SK-N-SH (cell line): ENCODE results near the gene ZNF555. TPM values are rescaled to one million over a fixed set of nuclear protein-coding genes. Genes with fewer than 3 reads are reported as not detected.
A peak's percentile ranks its signal among the peaks of the same experiment; 100 is the strongest.

Source experiments
- CTCF ChIA-PET: fragments of 300-600, 350-600 bp; formaldehyde crosslinking; extraction: SDS; loops from one replicate; lab custom pipeline; 2021; lab: Yijun Ruan, JAX
- POLR2A ChIA-PET: fragments of 350-600 bp; sonication (Branson Sonifier 250); formaldehyde crosslinking; extraction: SDS; loops from one replicate; lab custom pipeline; 2020; ENCODE audit warnings: antibody characterized with exemption, inconsistent platforms; lab: Yijun Ruan, JAX
- DNase-seq: peaks from one replicate; pipeline ENCODE4 v3.0.0; 2012
- H2AFZ ChIP-seq: fragments of 200-600 bp; sonication (generic); 2 replicates; pipeline ENCODE4 v1.8.1; 2016; ENCODE audit warnings: antibody characterized with exemption, mild to moderate bottlenecking, low read depth
- H3F3A ChIP-seq: fragments of 200-600 bp; sonication (generic); replicated peaks from 2 replicates; pipeline ENCODE3; 2016; ENCODE audit warnings: antibody characterized with exemption, mild to moderate bottlenecking; ENCODE audit not compliant: insufficient read depth
- H3K27ac ChIP-seq, 2 experiments: fragments of 200-500 bp in 1 of 2; fragments of 200-600 bp in 1 of 2; sonication (Bioruptor generic) in 1 of 2; sonication (generic), shearing (Covaris generic) in 1 of 2; 2 replicates each; pipeline versions ENCODE4 v1.5.1 to v1.6.1; 2014 to 2016; ENCODE audit warnings: low read depth in 2 of 2, inconsistent platforms in 1 of 2, low read length in 1 of 2, mild to moderate bottlenecking in 1 of 2, mixed read lengths in 1 of 2
- H3K27me3 ChIP-seq: fragments of 200-600 bp; sonication (generic), shearing (Covaris generic); 2 replicates; pipeline ENCODE4 v1.6.1; 2016; ENCODE audit warnings: mixed run types; ENCODE audit not compliant: insufficient read depth
- H3K36me3 ChIP-seq, 2 experiments: fragments of 200-500 bp in 1 of 2; fragments of 200-600 bp in 1 of 2; sonication (Bioruptor generic) in 1 of 2; sonication (generic) in 1 of 2; replicated peaks in 1 of 2; 2 replicates each; pipeline versions ENCODE3 to v1.5.1; 2014 to 2016; ENCODE audit warnings: low read length in 1 of 2, mild to moderate bottlenecking in 1 of 2; ENCODE audit not compliant: insufficient read depth in 2 of 2, control insufficient read depth in 1 of 2
- H3K4me1 ChIP-seq, 2 experiments: fragments of 200-500 bp in 1 of 2; fragments of 200-600 bp in 1 of 2; sonication (Bioruptor generic) in 1 of 2; sonication (generic), shearing (Covaris generic) in 1 of 2; 2 replicates each; pipeline versions ENCODE4 v1.5.1 to v1.6.1; 2014 to 2016; ENCODE audit warnings: low read depth in 1 of 2, low read length in 1 of 2, mixed run types in 1 of 2; ENCODE audit not compliant: insufficient read depth in 2 of 2, control insufficient read depth in 1 of 2
- H3K4me2 ChIP-seq: fragments of 200-600 bp; sonication (generic), shearing (Covaris generic); 2 replicates; pipeline ENCODE4 v1.6.1; 2017; ENCODE audit warnings: mixed run types
- H3K4me3 ChIP-seq, 2 experiments: fragments of 200-500 bp in 1 of 2; fragments of 200-600 bp in 1 of 2; sonication (Bioruptor generic) in 1 of 2; sonication (generic), shearing (Covaris generic) in 1 of 2; 2 replicates each; pipeline versions ENCODE4 v1.5.1 to v1.8.1; 2014 to 2016; ENCODE audit warnings: low read depth in 2 of 2, inconsistent platforms in 1 of 2, low read length in 1 of 2, mild to moderate bottlenecking in 1 of 2, mixed read lengths in 1 of 2, moderate library complexity in 1 of 2
- H3K79me2 ChIP-seq: fragments of 200-600 bp; sonication (generic); 2 replicates; pipeline ENCODE4 v1.8.1; 2017; ENCODE audit warnings: mild to moderate bottlenecking; ENCODE audit not compliant: insufficient read depth
- H3K9ac ChIP-seq: fragments of 200-600 bp; sonication (generic); 2 replicates; pipeline ENCODE4 v1.6.1; 2017; ENCODE audit warnings: mixed run types
- H3K9me2 ChIP-seq: fragments of 200-600 bp; sonication (generic); 2 replicates; pipeline ENCODE4 v1.6.1; 2017; ENCODE audit warnings: mixed run types
- H3K9me3 ChIP-seq: fragments of 200-600 bp; sonication (generic); 2 replicates; pipeline ENCODE4 v1.6.1; 2017; ENCODE audit warnings: mixed run types, mild to moderate bottlenecking, moderate library complexity
- H4K20me1 ChIP-seq: fragments of 200-600 bp; sonication (generic); 2 replicates; pipeline ENCODE4 v1.6.1; 2017; ENCODE audit warnings: mild to moderate bottlenecking, mixed run types; ENCODE audit not compliant: insufficient read depth
- CHD2 ChIP-seq: fragments of 150-350 bp; IDR thresholded peaks from 2 replicates; pipeline ENCODE4 v1.6.1; 2018; ENCODE audit warnings: low read length; ENCODE audit not compliant: partially characterized antibody
- EP300 ChIP-seq, 2 experiments: IDR thresholded peaks; 2 replicates each; pipeline versions ENCODE4 v1.4.0 to v1.6.1; 2012; ENCODE audit warnings: borderline replicate concordance in 1 of 2, low read depth in 1 of 2, low read length in 1 of 2
- FOSL2 ChIP-seq: IDR thresholded peaks from 2 replicates; pipeline ENCODE4 v1.4.0; 2012; ENCODE audit warnings: low read depth, mild to moderate bottlenecking, moderate library complexity, borderline replicate concordance
- FOXJ3 ChIP-seq: sonication (generic); formaldehyde crosslinking; IDR thresholded peaks from 2 replicates; pipeline ENCODE4 v1.5.1; 2020; ENCODE audit warnings: mild to moderate bottlenecking, missing genetic modification reagents
- GABPA ChIP-seq: IDR thresholded peaks from 2 replicates; pipeline ENCODE4 v1.4.0; 2012; ENCODE audit warnings: low read depth, mild to moderate bottlenecking
- NFIC ChIP-seq: IDR thresholded peaks from 2 replicates; pipeline ENCODE4 v1.4.0; 2012; ENCODE audit warnings: borderline replicate concordance
- NRF1 ChIP-seq: IDR thresholded peaks from 2 replicates; pipeline ENCODE4 v1.6.1; 2012; ENCODE audit warnings: low read depth, mild to moderate bottlenecking, low read length
- POLR2AphosphoS5 ChIP-seq: IDR thresholded peaks from 2 replicates; pipeline ENCODE4 v1.6.1; 2012; ENCODE audit warnings: low read depth, low read length
- RAD21 ChIP-seq: IDR thresholded peaks from 2 replicates; pipeline ENCODE4 v1.6.1; 2012; ENCODE audit warnings: mild to moderate bottlenecking, low read length
- RCOR1 ChIP-seq: fragments of 150-350 bp; IDR thresholded peaks from 2 replicates; pipeline ENCODE4 v1.6.1; 2017; ENCODE audit warnings: antibody characterized with exemption, low read length
- RFX5 ChIP-seq: IDR thresholded peaks from 2 replicates; pipeline ENCODE4 v1.6.1; 2012; ENCODE audit warnings: mild to moderate bottlenecking, improper control_type of control experiment, low read length
- SIN3A ChIP-seq: IDR thresholded peaks from 2 replicates; pipeline ENCODE4 v1.6.1; 2012; ENCODE audit warnings: low read depth, mild to moderate bottlenecking, low read length, moderate library complexity, borderline replicate concordance
- SMC3 ChIP-seq: IDR thresholded peaks from 2 replicates; pipeline ENCODE4 v1.6.1; 2012; ENCODE audit warnings: low read depth, low read length, improper control_type of control experiment
- TEAD4 ChIP-seq: IDR thresholded peaks from 2 replicates; pipeline ENCODE4 v1.4.0; 2012; ENCODE audit warnings: mild to moderate bottlenecking, borderline replicate concordance; ENCODE audit not compliant: insufficient read depth
- WGBS: methylation state at CpG from one replicate; pipeline ENCODE4 v1.1.6; 2017; ENCODE audit warnings: low lambda C conversion rate; 5-methylcytosine and 5-hydroxymethylcytosine counted together
- polyA plus RNA-seq, 3 experiments: library from polyadenylated mRNA; depleted of rRNA; stranded (reverse); fragments of >200 nt; gene quantifications; 2 replicates each; pipeline ENCODE4 v1.2.3, GENCODE V29; 2012
- TF ChIP-seq, protein P1 (sequence below): IDR thresholded peaks from 2 replicates; pipeline ENCODE4 v1.6.1; 2012; ENCODE audit warnings: mild to moderate bottlenecking, low read depth, low read length, moderate library complexity
- TF ChIP-seq, protein P2 (sequence below): IDR thresholded peaks from 2 replicates; pipeline ENCODE4 v1.4.0; 2012; ENCODE audit warnings: low read depth, borderline replicate concordance
- TF ChIP-seq, protein P3 (sequence below): IDR thresholded peaks from 2 replicates; pipeline ENCODE4 v1.4.0; 2012; ENCODE audit warnings: low read depth, borderline replicate concordance

Gene ZNF555
- polyA plus RNA-seq, 1 of the 3 experiments (the other 2 are of a cell fraction) = 1.4 TPM

DNA sequence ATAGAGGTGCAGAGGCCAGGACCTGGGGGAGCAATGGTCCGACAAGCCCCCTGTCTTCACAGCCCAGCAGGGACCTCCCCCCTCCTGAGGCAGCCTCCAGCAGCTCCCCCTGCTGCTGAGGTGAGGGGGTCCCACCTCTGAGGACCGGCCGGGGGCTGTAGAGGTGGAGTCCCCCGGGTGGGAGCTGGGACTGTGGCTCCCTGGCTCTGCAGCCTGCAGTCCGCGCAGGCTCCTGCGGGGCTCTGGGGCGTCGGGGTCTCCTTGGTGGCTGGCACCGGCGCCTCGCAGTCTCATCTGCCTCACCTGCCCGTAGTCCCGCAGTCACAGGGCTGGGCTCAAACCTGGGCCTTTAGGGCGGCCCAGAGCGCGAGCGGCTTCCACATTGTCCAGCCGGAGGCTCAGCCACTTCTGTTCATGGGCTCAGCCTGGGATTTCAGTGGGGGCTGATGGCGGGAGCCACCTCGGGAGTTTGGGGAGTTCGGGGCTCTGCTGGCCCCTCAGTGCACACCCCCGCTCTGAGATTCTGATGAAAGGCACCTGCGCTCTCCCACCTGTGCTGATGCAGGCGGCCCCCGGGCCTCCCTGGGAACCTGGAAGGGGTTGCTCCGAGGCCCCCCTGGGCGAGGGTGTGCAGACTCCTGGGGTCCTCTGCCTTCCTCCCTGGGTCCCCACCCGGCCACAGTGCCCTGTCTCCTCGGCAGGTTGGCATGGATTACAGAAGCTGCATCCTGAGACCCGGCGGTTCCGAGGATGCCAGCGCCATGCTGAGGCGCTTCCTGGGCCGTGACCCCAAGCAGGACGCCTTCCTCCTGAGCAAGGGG, 28.7 kb upstream of the ZNF555 start:
- peak overlapping the region in 1 of 2 experiments; percentile 86; a peak in 2 of 4 replicates for H3K27ac ChIP-seq
- H3K36me3 ChIP-seq = peaks cover 3 to 47% of the 10 kb centered on the region in 2 experiments
- no peaks in the 10 kb centered on the region for H3K27me3 ChIP-seq
- peaks cover 0 to 23% of the 10 kb centered on the region in 2 experiments; a peak in 1 of 4 replicates for H3K4me1 ChIP-seq
- no peak overlapping the region for H3K4me2 ChIP-seq
- H3K9ac ChIP-seq = no peak overlapping the region
- ChIA-PET POLR2A (interaction anchor here (0.7 kb wide), 1 partner anchor 16 kb away, joined by 4 read pairs; no protein-coding TSS in a partner anchor), CTCF (interaction anchor here (1.0 to 2.4 kb wide), 3 partner anchors 74 to 296 kb away, joined by 3 to 6 read pairs (median 3); no protein-coding TSS in a partner anchor)
- TF ChIP-seq RFX5 = no peak
- TF ChIP-seq, protein P1, sequence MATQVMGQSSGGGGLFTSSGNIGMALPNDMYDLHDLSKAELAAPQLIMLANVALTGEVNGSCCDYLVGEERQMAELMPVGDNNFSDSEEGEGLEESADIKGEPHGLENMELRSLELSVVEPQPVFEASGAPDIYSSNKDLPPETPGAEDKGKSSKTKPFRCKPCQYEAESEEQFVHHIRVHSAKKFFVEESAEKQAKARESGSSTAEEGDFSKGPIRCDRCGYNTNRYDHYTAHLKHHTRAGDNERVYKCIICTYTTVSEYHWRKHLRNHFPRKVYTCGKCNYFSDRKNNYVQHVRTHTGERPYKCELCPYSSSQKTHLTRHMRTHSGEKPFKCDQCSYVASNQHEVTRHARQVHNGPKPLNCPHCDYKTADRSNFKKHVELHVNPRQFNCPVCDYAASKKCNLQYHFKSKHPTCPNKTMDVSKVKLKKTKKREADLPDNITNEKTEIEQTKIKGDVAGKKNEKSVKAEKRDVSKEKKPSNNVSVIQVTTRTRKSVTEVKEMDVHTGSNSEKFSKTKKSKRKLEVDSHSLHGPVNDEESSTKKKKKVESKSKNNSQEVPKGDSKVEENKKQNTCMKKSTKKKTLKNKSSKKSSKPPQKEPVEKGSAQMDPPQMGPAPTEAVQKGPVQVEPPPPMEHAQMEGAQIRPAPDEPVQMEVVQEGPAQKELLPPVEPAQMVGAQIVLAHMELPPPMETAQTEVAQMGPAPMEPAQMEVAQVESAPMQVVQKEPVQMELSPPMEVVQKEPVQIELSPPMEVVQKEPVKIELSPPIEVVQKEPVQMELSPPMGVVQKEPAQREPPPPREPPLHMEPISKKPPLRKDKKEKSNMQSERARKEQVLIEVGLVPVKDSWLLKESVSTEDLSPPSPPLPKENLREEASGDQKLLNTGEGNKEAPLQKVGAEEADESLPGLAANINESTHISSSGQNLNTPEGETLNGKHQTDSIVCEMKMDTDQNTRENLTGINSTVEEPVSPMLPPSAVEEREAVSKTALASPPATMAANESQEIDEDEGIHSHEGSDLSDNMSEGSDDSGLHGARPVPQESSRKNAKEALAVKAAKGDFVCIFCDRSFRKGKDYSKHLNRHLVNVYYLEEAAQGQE = no peak
- TF ChIP-seq TEAD4 = no peak
- TF ChIP-seq RCOR1 = no peak
- no peak for TF ChIP-seq EP300 (IDR thresholded peaks at IDR 0.05; ENCODE audit: borderline replicate concordance in 1 of 2, low read depth in 1 of 2, low read length in 1 of 2)
- TF ChIP-seq SIN3A = no peak
- no peak for TF ChIP-seq NRF1
- no peak for TF ChIP-seq GABPA
- TF ChIP-seq CHD2 = no peak
- no peak for TF ChIP-seq RAD21
- TF ChIP-seq FOSL2 = no peak
- TF ChIP-seq, protein P2, sequence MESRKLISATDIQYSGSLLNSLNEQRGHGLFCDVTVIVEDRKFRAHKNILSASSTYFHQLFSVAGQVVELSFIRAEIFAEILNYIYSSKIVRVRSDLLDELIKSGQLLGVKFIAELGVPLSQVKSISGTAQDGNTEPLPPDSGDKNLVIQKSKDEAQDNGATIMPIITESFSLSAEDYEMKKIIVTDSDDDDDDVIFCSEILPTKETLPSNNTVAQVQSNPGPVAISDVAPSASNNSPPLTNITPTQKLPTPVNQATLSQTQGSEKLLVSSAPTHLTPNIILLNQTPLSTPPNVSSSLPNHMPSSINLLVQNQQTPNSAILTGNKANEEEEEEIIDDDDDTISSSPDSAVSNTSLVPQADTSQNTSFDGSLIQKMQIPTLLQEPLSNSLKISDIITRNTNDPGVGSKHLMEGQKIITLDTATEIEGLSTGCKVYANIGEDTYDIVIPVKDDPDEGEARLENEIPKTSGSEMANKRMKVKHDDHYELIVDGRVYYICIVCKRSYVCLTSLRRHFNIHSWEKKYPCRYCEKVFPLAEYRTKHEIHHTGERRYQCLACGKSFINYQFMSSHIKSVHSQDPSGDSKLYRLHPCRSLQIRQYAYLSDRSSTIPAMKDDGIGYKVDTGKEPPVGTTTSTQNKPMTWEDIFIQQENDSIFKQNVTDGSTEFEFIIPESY = no peak
- TF ChIP-seq NFIC = no peak
- TF ChIP-seq, protein P3, sequence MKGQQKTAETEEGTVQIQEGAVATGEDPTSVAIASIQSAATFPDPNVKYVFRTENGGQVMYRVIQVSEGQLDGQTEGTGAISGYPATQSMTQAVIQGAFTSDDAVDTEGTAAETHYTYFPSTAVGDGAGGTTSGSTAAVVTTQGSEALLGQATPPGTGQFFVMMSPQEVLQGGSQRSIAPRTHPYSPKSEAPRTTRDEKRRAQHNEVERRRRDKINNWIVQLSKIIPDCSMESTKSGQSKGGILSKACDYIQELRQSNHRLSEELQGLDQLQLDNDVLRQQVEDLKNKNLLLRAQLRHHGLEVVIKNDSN = no peak
- no peak for TF ChIP-seq POLR2AphosphoS5
- no peak for TF ChIP-seq FOXJ3 (CRISPR knock-in tag)
- no peak for TF ChIP-seq SMC3
- no peaks in the 10 kb centered on the region for H3K9me3 ChIP-seq
- H3K79me2 ChIP-seq = no peaks in the 10 kb centered on the region
- H3F3A ChIP-seq = no peaks in the 10 kb centered on the region
- 95% methylated on average over 11 of the region's 37 CpGs for WGBS
- H4K20me1 ChIP-seq = no peaks in the 10 kb centered on the region
- H3K4me3 ChIP-seq = no peak overlapping the region
- no peak overlapping the region for H2AFZ ChIP-seq
- no peaks in the 10 kb centered on the region for H3K9me2 ChIP-seq
- peak; percentile 57 for DNase-seq
